ENCODE results near the gene PHYKPL.

Gene PHYKPL

DNA sequence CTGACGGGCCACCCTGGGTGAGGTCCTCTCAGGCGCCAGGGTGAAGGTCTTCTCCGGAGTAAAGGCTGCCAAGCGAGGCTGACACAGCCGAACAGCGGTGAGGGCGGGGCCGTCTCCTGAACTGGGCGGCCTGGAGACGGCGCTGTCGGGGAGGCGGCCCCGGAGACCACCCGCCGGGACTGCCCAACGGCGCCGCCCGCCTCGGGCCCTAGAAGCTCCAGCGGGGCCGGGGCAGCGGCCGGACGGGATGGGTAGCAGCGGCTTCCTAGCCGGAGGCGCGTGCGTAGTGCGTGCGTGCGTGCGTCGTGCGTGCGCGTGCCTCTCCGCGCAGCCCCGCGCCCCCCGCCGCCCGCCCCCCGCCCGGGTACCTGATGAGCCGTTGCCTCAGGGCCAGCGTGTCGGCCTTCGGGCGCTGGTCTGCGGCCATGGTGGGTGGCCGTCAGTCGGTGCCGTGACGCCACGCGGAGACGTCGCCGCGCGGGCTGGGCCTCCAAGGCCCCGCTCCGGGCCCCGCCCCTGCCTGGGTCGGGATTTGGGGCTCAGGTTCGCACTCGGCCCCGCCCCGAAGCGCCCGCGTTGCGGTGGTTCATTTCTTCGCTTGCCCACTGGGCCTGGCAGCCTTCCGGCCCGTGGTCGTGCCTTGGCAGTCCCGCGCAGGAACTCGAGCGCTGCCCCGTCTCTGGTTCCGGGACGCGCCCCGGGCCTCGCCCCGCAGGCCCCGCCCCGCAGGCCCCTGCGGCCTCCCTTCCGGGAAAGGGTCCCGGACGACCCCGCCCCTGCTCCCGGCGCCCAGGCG is at the start of gene PHYKPL:
PHYKPL (minus strand) TSS at position 679 of the 796 bp plus-strand sequence; CDS start at position 427, 252 bp downstream.
- peak; percentile 13 for DNase-seq

DNA sequence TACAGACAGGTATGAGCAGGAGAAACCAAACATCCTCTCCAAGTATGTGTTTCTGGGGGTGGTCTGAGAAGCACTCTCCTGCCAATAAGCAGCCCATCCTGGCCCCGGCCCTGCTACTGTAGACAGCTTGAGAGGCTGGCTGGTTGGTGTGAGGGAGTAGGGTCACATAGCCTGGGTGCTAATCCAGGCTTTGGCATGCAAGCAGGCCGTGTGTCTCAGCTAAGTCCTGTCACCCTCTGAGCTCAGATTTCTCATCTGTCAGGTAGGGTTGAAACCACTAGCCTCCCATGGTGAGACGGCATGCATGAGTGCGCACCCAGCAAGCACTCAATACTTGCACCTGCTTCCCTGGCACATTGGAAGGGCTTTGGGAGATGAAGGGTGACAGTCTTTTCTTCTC is 49.8 kb upstream of the PHYKPL start:
- no peak for DNase-seq

DNA sequence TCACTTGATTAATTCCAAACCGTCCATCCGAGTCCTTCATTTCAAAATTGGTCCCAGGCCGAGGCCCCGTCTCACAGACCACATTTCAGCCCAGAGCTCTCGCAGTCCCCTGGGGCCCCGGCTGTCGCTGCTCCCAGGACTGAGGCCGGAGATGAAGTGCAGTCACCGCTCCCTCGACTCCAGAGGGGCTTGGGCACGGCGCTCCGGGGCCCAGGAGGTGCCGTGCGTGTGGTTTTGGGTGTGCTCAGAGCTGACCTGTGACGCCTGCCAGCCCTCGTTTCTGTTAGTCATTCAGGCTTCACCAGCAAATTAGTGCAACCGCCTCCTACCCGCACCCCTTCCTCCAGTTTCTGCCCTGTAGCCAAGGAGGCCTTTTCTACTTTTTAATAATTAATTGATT is 48.7 kb upstream of the PHYKPL start:
- DNase-seq = no peak

DNA sequence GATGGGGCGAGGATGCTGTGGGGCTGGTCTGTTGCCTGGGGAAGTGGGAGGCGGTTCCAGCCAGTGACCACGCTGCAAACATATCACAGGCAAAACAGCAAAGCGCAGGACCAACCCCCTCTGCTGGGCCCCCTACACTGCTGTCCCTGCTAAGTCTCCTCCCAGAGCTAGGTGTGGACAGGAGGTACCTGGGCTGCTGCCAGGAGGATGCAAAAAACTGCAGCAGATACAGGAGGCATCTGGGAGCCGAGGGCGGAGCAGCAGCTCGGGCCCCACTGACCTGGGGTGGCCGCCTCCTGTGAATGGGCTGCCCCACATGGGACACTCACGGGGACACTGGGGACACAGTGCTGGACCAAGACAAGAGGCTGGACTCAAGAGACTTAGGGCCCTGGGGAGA is 48.0 kb upstream of the PHYKPL start:
- no peak for DNase-seq

DNA sequence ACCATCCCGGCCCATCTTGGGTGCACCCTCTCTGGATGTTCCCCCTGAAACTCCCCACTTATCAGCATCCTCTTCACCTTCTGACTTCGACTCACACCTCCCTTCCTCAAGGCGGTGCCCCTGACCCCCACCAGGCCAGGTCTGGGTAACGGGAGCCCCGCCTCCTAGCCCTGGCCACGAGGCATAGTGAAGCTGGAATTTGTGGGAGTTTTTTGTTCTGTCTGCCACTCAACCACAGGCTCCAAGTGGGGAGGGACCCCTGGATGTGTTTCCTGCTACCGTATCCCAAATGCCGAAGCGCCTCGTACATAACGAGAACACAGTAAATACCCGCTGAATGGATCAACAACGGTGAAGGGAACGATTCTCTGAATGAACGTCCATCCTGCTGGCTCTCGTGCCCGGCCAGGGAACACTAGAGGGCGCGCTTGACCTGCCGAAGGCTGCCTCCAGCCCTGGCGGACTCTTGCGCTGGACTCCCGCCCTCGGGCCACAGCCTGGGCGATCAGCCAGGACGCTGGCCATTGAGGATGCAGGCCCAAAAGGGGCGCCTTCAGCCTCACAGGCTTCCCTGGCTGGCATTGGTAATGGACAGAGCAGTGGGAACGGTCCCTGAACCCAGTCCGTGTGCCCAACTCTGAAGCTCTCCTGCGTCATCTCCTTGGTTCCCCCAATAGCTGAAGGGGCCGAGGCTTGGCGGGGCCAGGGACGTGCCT is 47.3 kb upstream of the PHYKPL start:
- DNase-seq = no peak

DNA sequence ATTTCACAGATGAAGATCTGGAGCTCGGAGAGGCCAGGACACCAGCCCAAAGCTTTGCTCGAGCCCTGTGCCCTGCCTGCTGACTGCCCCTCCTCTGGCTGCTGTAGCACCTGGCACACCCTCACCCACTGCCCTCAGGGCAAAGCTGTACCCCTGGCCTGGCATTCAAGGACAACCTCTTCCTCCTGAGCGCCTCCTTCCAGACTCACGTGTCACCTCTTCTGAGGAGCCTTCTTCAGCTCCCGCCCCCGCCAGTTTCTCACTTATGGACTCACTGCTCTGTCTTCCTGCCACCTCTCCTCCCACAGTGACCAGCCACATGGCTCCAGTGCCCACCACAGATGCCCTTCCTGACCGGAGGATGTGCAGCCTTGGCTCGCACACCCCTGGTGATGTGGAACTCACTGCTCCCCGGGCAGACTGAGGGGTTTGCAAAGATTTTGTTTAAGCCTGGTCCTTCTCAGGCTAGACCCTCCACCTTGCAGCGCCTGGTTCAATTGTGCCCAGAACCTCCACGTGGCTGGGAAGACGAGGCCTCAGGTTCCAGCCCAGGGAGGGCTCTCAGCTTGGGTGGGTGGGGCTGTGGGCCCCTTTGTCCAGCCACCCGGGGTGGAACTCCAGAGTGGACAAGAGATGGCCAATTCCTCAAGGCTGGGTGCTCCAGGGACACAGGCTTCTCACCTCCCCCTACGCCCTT is 46.6 kb upstream of the PHYKPL start:
- DNase-seq = no peak

DNA sequence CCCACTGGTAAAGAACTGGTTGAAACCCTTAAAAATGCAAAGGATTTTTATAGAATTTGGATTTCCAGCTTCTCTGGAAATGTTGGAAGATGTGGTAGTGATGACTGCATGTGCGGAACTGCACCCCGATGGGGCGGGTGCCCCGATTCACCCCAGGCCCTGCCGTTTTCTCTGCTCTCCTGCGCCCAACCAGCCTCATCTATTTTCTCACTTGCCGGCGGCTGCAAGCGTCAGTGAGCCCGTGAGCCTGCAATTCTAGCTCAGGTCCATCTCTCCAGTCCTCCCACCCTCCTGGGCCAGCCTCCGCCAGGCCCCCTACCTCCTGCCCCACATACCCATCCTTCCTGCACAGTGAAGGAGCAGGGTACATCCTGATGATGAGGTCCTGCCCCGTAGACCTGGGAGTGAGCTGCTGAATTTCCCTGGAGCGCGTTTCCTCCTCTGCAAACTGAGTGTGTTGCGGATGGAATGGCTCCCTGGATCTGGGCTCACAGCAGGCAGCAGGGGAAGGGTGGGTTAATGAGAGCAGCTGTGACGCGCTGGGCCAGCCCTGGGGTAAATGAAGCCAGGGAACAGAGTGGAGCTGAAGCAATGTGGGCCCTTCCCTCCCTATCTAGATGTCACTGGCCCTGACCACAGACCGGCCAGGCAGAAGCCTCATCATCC is 45.9 kb upstream of the PHYKPL start:
- DNase-seq = no peak

DNA sequence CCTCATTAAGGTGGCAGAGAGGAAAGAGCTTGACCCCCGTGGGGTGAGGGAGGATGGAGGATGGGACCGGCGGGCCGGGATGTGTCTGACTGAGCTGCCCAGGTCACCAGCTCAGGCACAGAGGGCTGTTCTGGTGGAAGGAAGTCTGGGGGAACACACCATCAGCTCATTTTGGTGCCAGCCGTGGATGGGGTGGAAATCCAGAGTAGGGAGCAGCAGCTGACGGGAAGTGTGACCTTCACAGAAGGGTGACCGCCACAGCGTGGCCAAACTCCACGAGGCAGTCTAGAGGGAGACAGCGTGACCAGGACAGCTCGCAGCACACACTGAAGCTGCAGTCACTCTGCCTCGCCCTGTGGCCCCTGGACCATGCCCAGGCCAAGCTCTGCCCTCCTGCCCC is 45.3 kb upstream of the PHYKPL start:
- no peak for DNase-seq

DNA sequence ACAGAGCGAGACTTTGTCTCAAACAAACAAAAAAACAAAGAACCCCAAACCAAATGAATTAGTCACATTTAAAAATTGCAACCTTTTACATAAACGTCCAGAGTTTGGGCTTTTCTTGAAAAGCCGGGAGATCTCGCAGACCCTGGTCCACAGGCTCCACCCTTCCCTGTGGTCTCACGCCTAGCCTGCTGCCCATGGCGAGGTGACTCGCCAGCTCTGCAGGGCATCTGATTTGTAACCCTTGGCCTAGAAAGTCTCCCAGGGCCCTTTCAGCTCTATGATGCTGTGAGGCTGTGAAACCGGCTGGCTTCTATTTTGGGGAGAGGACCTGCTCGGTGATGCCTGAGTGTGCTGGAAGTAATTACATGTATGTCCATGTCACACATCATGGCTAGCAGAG is 44.7 kb upstream of the PHYKPL start:
- DNase-seq = no peak

DNA sequence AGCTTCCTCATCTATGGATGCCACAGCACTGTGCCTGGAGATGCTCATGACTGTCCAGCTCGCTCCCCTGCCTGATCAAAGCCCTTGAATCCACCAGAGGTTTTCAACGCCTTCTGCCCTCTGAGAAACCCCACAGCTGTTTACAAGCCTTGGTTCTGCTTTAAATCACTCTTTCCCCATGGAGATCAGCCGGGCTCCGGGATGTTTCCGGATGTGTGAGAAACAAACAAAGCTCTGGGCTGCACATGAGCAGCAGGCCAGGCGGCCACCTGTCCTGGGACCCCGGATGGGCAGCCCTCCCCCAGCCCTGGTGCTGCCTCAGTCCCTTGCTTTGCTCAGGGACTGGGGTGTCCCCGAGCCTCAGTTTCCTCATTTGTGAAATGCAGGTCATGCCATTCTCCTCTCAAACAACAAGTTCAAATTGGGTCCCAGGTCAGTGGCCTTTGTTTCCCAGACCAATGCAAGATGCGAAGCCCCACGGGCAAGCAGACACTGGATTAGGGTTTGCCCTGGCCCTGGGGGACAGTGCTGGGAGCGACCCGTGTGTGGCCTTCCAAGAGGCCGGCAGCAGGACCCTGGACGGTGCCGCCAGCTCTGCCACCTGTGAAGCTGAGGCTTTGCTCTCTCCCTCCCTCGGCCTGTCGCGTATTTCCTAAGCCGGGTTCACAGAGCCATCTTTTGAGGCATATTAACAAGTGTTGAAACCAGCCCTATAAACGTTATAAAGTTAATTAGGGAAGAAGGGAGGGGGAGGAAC is 42.4 kb upstream of the PHYKPL start:
- DNase-seq = no peak

DNA sequence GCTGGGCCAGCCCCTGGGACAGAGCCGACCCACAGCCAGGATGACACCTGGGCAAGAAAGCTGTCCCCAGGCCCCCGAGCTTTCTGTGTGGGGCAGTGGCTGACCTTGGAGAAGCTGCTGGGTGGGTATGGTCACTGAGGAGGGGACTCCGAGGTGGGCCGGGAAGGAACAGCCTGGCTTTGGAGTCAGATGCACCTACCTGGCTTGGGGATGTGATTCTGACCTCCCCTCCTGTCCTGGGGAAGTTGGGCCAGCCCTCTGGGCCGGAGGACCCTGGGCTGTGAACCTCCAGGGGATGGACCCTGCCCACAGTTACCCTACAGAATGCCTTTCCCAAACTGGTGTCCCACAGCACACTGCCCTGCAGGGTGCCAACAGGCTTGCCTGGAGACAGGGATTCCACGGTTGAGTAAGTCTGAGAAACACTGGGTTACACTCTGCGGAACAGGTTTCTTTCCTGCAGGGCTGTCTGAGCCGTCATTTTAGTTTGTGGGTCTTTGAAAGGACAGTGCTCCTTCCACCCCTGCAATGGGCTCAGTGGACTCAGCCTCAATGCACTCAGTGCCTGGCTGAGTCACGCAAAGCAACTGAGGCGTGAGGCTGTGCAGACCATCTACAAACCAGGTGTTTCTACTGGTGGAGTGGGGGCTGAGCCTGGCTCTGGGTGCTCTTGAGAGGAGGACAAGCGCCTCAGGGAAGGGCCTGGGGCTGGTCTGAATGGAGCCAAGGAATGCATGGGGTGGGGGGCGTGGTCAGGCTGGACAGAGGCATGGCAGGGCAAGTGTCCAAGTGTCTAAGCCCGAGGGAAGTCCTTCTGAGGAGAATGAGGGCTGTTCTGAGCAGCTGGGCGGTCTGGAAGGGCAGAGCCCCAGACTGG is 41.3 kb upstream of the PHYKPL start:
- DNase-seq = no peak

DNA sequence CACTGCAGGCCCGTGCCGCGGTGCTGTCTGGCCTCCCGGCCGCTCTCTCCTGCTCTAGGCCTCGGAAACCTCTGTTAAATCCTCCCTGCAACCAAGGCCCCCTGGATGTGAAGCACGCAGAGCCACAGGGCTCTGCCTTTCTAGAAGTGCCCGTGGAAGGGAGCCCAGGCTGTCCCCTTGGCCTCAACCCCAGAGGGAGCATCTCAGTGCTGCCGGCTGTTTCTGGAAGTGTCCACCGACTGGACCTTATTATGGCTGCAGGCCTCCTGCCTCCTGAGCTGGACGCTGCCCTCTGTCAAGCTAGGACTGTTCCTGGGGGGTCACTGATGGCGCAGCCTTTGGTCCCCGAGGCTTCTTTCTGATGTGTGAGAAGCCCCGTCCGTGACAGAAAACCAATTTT is 40.4 kb upstream of the PHYKPL start:
- DNase-seq = no peak

DNA sequence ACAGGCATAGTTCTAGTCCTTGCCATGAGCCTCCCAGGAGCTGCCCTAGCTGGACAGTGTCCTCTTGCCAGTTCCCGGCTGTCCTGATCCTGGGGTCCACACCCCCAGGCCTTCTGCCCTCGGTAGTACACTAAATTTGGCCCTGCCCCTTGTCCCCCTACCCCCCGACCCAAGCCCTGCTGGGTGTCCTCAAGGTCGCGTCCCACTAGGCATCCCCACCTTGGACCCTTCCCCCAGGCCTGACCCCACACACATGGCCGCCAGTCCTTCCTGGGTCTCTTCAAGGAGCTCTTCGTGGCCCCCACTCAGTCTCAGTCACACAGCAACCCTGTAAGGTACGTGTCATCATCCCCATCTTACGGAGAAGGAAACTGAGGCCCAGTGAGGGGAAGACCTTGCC is 40.0 kb upstream of the PHYKPL start:
- no peak for DNase-seq

DNA sequence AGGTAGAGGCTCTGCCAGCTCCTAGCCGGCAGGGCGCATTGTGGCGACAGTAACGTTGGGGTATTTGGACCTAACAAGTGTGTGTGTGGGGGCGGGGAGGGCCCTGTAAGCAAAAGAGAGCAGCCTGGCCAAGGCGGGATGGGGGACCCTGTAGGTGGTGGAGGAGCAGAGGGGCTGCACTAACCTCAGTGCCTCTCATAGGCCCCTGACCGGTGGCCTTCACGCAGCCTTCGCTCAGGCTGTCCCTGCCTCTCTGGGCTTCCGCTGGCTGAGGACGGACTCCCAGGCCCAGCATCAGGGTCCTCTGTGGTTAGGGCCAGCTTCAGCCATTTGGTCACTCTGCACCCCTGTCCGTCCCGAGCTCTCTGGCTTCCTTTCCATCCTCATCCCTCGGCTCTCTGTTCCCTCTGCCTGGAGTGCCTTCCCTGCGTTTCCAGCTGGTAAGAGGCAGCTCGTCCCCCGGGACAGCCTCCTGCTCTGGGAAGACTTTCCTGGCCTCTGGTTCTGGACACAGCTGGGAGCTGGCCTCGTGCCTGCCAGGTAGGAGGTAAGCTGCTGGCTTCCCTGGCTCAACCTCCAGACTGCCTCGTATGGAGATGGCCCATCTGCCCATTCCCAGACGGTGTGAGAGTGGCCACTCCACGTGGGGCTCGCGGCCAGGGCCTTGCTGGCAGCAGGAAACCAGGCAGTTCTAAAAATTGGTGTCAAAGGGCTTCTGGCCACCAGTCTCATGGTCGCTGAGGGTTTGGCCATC is 39.3 kb upstream of the PHYKPL start:
- DNase-seq = no peak

DNA sequence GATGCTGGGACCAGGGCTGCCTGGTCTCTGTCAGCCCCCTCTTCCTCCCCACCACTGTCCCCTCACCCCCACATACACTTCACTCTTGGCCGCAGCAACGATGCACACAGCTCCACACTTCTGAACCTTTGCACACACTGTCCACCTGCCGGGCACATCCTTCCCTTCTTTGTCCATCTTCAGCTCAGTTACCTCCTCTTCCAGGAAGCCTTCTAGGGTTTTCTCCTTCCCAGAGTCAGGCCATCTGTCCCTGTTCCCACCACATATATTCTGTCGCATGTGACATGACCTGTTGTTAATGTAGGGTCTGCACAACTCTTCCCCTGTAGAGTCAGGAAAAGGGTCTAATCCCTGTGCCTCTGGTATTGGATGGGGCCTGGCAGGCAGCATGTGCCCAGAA is 38.6 kb upstream of the PHYKPL start:
- no peak for DNase-seq

DNA sequence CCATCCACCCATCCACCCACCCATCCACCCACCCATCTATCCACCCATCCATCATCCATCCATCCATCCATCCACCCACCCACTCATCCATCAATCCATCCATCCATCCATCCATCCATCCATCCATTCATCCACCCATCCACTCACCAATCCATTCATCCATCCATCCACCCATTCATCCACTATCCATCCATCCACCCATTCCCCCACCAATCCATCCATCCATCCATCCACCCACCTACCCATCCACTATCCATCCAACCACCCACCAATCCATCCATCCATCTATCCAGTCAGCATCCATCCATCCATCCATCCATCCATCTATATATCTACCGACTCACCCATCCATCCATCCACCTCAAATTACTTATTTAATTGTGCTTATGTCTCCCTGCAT is 36.9 kb upstream of the PHYKPL start:
- DNase-seq = no peak

DNA sequence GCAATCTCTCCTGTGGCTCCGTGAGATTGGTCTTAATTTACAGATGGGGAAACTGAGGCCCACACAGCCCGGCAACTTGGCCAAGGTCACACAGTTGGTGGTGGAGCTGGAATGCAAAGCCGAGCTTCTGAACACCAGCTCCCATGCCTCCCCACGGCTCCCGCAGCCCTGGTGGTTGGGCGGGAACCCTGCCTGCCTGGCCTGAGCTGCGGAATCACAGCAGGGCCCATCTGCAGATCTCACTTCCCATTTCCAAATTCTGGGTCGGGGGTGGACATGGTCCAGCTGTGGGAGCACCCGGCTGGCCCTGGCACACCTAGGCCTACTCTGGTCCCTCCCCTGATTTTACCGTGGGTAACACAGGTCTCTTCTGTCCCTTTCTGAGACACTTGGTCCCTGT is 35.3 kb upstream of the PHYKPL start:
- no peak for DNase-seq

DNA sequence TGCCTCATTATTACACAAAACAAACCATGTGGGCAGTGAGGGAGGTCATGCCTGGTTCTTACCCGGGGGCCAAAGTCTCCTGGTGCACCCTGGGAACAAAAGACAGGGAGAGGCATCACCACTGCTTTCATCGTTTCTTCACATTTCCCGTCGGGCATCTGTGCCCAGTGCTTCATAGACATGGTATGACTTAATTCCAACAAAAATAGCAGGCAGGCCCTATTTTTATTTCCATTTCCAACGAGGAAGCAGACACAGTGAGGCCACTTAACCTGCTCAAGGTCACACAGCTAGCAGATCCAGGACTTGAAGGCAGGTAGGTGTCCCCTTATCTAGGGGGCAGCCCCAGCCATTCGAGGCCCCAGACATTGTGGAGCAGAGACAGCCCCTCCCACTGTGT is 34.6 kb upstream of the PHYKPL start:
- DNase-seq = no peak

DNA sequence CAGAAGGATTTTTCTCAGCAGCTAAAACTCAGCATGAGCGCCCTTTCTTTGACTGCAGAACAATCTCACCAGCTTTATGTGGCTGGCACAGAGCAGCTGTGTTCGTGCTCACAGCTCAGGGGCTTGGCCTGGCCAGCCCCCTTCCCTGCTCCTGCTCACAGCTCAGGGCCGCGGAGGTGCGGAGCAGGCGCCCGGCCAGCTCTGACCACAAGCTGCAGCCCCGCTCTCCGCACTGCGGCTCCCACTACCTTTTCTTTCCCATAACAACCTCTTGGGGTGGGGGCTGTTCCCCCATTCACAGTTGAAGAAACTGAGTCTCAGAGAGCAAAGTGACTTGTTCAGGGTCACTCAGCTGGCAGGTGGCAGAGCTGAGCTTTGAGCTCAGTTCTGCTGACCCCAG is 34.0 kb upstream of the PHYKPL start:
- no peak for DNase-seq

DNA sequence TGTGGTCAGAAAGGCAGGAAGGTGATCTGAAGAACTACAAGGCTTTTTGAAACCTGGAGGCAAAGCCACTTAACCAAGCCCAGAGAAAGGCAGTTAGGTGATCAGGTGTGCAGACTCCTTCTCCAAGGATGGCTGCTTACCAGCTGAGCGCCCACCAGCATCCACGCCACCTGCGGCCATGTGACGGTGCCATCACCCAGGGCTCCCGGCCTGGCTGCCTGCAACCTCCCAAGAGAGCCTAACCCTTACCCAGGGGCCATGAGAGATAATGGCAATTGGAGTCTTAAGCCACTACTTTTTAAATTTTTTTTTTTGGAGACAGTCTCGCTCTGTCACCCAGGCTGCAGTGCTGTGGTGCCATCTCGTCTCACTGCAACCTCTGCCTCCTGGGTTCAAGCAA is 33.1 kb upstream of the PHYKPL start:
- no peak for DNase-seq

DNA sequence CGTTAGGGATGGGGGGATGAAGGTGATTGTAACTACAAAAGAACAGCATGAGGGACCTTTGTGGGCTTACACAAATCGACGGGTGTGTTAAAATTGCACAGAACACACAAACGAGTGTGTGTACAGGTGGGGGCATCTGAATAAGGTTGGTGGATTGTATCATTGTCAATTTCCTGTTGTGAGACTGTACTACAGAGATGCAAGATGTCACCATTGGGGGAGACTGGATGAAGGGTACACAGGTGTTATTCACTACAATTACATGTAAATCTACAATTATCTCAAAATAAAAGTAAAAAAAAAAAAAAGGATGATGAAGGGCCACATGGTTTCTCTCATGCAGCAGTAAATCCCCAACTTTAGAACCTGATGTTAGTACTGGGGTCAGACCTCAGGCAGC is 31.4 kb upstream of the PHYKPL start:
- DNase-seq = no peak

Data from GF-D8 (cell line).